ENCODE measurements around the gene VPS33A. TPM values are rescaled to one million over a fixed set of nuclear protein-coding genes. Genes with fewer than 3 reads are reported as not detected.
"Not testable (repeated sequence)": the region's sequence is repeated elsewhere in the genome, so short reads cannot be mapped to it uniquely, and the experiment has no call there.

The VPS33A gene
- total RNA-seq, 2 experiments from 2014 or later = 21.1 to 29.0 TPM

DNA sequence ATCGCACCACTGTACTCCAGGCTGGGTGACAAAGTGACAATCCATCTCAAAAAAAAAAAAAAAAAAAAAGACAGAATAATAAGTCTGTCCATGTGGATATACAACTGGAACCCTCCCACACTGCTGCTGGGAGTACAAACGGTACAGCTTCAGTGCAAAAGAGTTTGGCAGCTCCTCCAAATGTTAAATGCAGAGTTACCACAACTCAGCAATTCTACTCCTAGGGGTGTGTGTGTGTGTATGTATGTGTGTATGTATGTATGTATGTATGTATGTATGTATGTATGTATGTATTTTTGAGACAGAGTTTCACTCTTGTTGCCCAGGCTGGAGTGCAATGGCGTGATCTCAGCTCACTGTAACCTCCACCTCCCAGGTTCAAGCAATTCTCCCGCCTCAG, 7.4 kb downstream of the VPS33A start:
- intact Hi-C loops (cut with micrococcal nuclease; ENCODE audit: unreplicated experiment); H3K4me2 ChIP-seq (ENCODE audit: low read length); H3K4me1 ChIP-seq (ENCODE audit: insufficient read depth, low read length, poor library complexity, severe bottlenecking); H3K9me3 ChIP-seq (ENCODE audit: low read length); H4K20me1 ChIP-seq (ENCODE audit: insufficient read depth, low read length); H3K9me2 ChIP-seq (ENCODE audit: insufficient read depth, low read length); DNase-seq (ENCODE audit: low spot score); BruUV-seq (replicated peaks); POLR2A ChIA-PET; H3K4me3 ChIP-seq (ENCODE audit: low read depth, low read length, poor library complexity, severe bottlenecking); H3K79me2 ChIP-seq (ENCODE audit: insufficient read depth, low read depth, low read length); H2AFZ ChIP-seq (ENCODE audit: low read length); H3K27ac ChIP-seq (ENCODE audit: low read depth, low read length, poor library complexity, severe bottlenecking); CTCF ChIA-PET (ENCODE audit: unreplicated experiment): not testable (repeated sequence)
- H3K36me3 ChIP-seq (ENCODE audit: insufficient read depth, low read length) = peaks cover 67% of the 10 kb centered on the region

DNA sequence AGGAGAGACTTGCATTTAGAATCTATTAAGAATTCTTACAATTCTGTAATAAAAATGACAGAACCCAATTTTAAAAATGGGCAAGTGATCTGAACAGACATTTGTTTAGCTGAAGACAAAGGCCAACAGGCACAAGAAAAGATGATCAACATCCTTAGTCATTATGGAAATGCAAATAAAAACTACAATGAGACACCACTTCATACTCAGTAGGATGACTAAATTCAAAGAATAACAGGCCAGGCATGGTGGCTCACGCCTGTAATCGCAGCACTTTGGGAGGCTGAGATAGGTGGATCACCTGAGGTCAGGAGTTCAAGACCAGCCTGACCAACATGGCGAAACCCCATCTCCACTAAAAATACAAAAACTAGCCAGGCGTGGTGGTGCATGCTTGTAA, 7.8 kb downstream of the VPS33A start:
- H2AFZ ChIP-seq (ENCODE audit: low read length); H3K9me2 ChIP-seq (ENCODE audit: insufficient read depth, low read length); intact Hi-C loops (cut with micrococcal nuclease; ENCODE audit: unreplicated experiment); H3K4me1 ChIP-seq (ENCODE audit: insufficient read depth, low read length, poor library complexity, severe bottlenecking); BruUV-seq (replicated peaks); CTCF ChIA-PET (ENCODE audit: unreplicated experiment); POLR2A ChIA-PET; H3K27ac ChIP-seq (ENCODE audit: low read depth, low read length, poor library complexity, severe bottlenecking); DNase-seq (ENCODE audit: low spot score); H3K9me3 ChIP-seq (ENCODE audit: low read length); H3K79me2 ChIP-seq (ENCODE audit: insufficient read depth, low read depth, low read length); H3K4me2 ChIP-seq (ENCODE audit: low read length); H3K4me3 ChIP-seq (ENCODE audit: low read depth, low read length, poor library complexity, severe bottlenecking); H4K20me1 ChIP-seq (ENCODE audit: insufficient read depth, low read length): not testable (repeated sequence)
- peaks cover 62% of the 10 kb centered on the region for H3K36me3 ChIP-seq (ENCODE audit: insufficient read depth, low read length)

GRCh38 chr12:122250536-122250935, 15.8 kb downstream of the VPS33A start:
- ChIA-PET POLR2A (interaction anchor here (1.0 kb wide), 1 partner anchor 10 kb away, joined by 4 read pairs; no protein-coding TSS in a partner anchor), CTCF (ENCODE audit: unreplicated experiment) (interaction anchor here (0.6 kb wide), 1 partner anchor 169 kb away, joined by 3 read pairs; no protein-coding TSS in a partner anchor)
- TF ChIP-seq CTCF (conservative IDR thresholded peaks at IDR 0.05; ENCODE audit: low read length) = no peak
- TF ChIP-seq EZH2phosphoT487 (IDR thresholded peaks at IDR 0.05; ENCODE audit: borderline replicate concordance, low read depth, low read length) = no peak
- no peaks in the 10 kb centered on the region for H3K4me1 ChIP-seq (ENCODE audit: insufficient read depth, low read length, poor library complexity, severe bottlenecking)
- no peak overlapping the region for H3K27ac ChIP-seq (ENCODE audit: low read depth, low read length, poor library complexity, severe bottlenecking)
- BruUV-seq (replicated peaks) = no TSS peak
- no peak overlapping the region for H3K4me2 ChIP-seq (ENCODE audit: low read length)
- intact Hi-C loops (cut with micrococcal nuclease; ENCODE audit: unreplicated experiment) = no loop called here
- H3K4me3 ChIP-seq (ENCODE audit: low read depth, low read length, poor library complexity, severe bottlenecking) = no peak overlapping the region
- no peaks in the 10 kb centered on the region for H4K20me1 ChIP-seq (ENCODE audit: insufficient read depth, low read length)
- DNase-seq (ENCODE audit: low spot score) = no peak
- H3K36me3 ChIP-seq (ENCODE audit: insufficient read depth, low read length) = peaks cover 35% of the 10 kb centered on the region; the same call in 1 of the 2 replicates
- no peaks in the 10 kb centered on the region for H3K9me2 ChIP-seq (ENCODE audit: insufficient read depth, low read length)
- H3K79me2 ChIP-seq (ENCODE audit: insufficient read depth, low read depth, low read length) = no peaks in the 10 kb centered on the region
- no peak overlapping the region for H2AFZ ChIP-seq (ENCODE audit: low read length)
- no peaks in the 10 kb centered on the region for H3K9me3 ChIP-seq (ENCODE audit: low read length)

GRCh38 chr12:122250047-122250446, 16.2 kb downstream of the VPS33A start:
- H3K9me3 ChIP-seq (ENCODE audit: low read length) = no peaks in the 10 kb centered on the region
- H3K79me2 ChIP-seq (ENCODE audit: insufficient read depth, low read depth, low read length) = no peaks in the 10 kb centered on the region
- TF ChIP-seq EZH2phosphoT487 (IDR thresholded peaks at IDR 0.05; ENCODE audit: borderline replicate concordance, low read depth, low read length) (no peak), CTCF (conservative IDR thresholded peaks at IDR 0.05; ENCODE audit: low read length) (no peak)
- H2AFZ ChIP-seq (ENCODE audit: low read length) = no peak overlapping the region
- no peak for DNase-seq (ENCODE audit: low spot score)
- no peak overlapping the region for H3K4me3 ChIP-seq (ENCODE audit: low read depth, low read length, poor library complexity, severe bottlenecking)
- ChIA-PET CTCF (ENCODE audit: unreplicated experiment) (no interaction called here), POLR2A (interaction anchor here (1.0 kb wide), 1 partner anchor 10 kb away, joined by 4 read pairs; no protein-coding TSS in a partner anchor)
- no peak overlapping the region for H3K27ac ChIP-seq (ENCODE audit: low read depth, low read length, poor library complexity, severe bottlenecking)
- H3K9me2 ChIP-seq (ENCODE audit: insufficient read depth, low read length) = no peaks in the 10 kb centered on the region
- H4K20me1 ChIP-seq (ENCODE audit: insufficient read depth, low read length) = no peaks in the 10 kb centered on the region
- H3K4me1 ChIP-seq (ENCODE audit: insufficient read depth, low read length, poor library complexity, severe bottlenecking) = no peaks in the 10 kb centered on the region
- H3K36me3 ChIP-seq (ENCODE audit: insufficient read depth, low read length) = peaks cover 35% of the 10 kb centered on the region; the same call in 1 of the 2 replicates
- H3K4me2 ChIP-seq (ENCODE audit: low read length) = no peak overlapping the region
- intact Hi-C loops (cut with micrococcal nuclease; ENCODE audit: unreplicated experiment) = no loop called here
- BruUV-seq (replicated peaks) = no TSS peak
